Measurements from ENCODE around the gene INSRR. TPM values are rescaled to one million over a fixed set of nuclear protein-coding genes. Genes with fewer than 3 reads are reported as not detected.

INSRR gene
- total RNA-seq, 1 experiment from 2014 or later = 0.11 TPM

DNA sequence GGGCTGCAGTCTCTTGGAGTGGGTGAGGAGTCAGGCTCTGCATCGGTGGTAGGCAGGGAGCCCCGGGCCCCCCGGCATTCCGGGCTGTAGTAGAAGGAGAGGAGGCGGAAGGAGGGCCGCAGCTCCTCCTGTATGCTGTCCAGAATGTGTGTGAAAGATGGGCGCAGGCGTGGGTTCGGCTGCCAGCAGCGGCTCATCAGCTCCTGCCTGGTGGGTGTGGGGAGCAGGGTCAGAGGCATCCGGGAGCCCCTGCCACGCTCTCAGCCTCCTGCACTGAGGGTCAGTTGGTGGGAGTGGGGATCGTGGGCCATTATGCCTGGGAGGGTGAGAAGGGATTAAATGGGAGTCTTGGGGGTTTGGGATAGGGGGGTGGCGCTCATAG, 18.0 kb downstream of the INSRR start (continued):
- TF ChIP-seq NFYB (CRISPR knock-in tag; conservative IDR thresholded peaks at IDR 0.05; ENCODE audit: low read depth) = no peak
- TF ChIP-seq, protein P1, sequence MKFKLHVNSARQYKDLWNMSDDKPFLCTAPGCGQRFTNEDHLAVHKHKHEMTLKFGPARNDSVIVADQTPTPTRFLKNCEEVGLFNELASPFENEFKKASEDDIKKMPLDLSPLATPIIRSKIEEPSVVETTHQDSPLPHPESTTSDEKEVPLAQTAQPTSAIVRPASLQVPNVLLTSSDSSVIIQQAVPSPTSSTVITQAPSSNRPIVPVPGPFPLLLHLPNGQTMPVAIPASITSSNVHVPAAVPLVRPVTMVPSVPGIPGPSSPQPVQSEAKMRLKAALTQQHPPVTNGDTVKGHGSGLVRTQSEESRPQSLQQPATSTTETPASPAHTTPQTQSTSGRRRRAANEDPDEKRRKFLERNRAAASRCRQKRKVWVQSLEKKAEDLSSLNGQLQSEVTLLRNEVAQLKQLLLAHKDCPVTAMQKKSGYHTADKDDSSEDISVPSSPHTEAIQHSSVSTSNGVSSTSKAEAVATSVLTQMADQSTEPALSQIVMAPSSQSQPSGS (CRISPR knock-in tag; IDR thresholded peaks at IDR 0.05; ENCODE audit: borderline replicate concordance, low read depth) = no peak

DNA sequence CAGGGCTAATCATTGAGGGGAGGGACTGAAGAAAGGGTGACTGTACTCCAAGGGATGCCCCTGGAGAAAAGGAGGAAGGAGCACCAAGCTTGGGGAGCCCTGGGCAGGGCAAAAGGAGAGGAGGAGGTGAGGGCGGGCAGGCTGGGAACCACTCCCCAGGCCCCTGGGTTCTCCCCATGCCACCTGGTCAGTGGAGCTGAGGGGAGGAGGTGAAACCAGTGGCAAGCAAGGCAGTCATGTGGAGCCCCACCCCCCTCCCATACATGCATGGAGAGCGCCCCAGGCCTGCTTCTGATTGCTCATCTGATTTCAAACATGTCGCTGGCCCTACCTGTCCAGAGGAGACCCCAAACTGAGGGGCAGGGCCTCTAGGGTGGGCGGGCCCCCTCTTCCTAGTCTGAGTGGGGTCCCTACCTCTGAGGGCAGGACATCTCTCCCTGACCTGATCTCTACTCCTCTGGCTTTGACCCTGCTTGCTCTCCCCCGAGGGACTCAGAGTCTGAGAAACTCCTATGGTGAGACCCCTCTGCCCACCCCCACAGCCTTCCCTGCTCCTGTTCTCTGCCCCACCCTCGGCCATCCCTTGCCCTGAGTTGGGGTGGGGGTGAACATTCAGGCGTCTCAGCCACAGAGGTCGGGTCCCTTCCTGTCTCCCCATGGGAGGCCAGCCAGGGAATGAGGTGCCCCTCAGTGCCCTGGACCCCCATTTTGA, 18.6 kb downstream of the INSRR start:
- TF ChIP-seq FOXK1 (CRISPR knock-in tag; IDR thresholded peaks at IDR 0.05) (no peak), TEAD4 (CRISPR knock-in tag; IDR thresholded peaks at IDR 0.05) (no peak), GABPB1 (CRISPR knock-in tag; IDR thresholded peaks at IDR 0.05) (no peak)
- TF ChIP-seq, protein P2, sequence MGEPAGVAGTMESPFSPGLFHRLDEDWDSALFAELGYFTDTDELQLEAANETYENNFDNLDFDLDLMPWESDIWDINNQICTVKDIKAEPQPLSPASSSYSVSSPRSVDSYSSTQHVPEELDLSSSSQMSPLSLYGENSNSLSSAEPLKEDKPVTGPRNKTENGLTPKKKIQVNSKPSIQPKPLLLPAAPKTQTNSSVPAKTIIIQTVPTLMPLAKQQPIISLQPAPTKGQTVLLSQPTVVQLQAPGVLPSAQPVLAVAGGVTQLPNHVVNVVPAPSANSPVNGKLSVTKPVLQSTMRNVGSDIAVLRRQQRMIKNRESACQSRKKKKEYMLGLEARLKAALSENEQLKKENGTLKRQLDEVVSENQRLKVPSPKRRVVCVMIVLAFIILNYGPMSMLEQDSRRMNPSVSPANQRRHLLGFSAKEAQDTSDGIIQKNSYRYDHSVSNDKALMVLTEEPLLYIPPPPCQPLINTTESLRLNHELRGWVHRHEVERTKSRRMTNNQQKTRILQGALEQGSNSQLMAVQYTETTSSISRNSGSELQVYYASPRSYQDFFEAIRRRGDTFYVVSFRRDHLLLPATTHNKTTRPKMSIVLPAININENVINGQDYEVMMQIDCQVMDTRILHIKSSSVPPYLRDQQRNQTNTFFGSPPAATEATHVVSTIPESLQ (CRISPR knock-in tag; IDR thresholded peaks at IDR 0.05) = no peak
- TF ChIP-seq, protein P3, sequence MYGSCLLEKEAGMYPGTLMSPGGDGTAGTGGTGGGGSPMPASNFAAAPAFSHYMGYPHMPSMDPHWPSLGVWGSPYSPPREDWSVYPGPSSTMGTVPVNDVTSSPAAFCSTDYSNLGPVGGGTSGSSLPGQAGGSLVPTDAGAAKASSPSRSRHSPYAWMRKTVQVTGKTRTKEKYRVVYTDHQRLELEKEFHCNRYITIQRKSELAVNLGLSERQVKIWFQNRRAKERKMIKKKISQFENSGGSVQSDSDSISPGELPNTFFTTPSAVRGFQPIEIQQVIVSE (CRISPR knock-in tag; IDR thresholded peaks at IDR 0.05; ENCODE audit: borderline replicate concordance) = no peak
- TF ChIP-seq, protein P4, sequence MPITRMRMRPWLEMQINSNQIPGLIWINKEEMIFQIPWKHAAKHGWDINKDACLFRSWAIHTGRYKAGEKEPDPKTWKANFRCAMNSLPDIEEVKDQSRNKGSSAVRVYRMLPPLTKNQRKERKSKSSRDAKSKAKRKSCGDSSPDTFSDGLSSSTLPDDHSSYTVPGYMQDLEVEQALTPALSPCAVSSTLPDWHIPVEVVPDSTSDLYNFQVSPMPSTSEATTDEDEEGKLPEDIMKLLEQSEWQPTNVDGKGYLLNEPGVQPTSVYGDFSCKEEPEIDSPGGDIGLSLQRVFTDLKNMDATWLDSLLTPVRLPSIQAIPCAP (CRISPR knock-in tag; IDR thresholded peaks at IDR 0.05) = no peak
- CTCF ChIA-PET = interaction anchor here (0.8 to 6.6 kb wide), 14 partner anchors 8 to 199 kb away, joined by 3 to 177 read pairs (median 12); partner anchors contain the start of genes BCAN, INSRR, LRRC71 and NTRK1
- DNase-seq (ENCODE audit: low spot score) (no peak), ATAC-seq (no peak)
- Mint-ChIP-seq H3K4me1 (peaks cover 10% of the 10 kb centered on the region), H3K9me3 (no peaks in the 10 kb centered on the region), H3K4me3 (no peak overlapping the region), H3K36me3 (no peaks in the 10 kb centered on the region), H3K27ac (no peak overlapping the region), H3K27me3 (ENCODE audit: low read depth) (peaks cover 63% of the 10 kb centered on the region)
- POLR2A ChIA-PET = no interaction called here

DNA sequence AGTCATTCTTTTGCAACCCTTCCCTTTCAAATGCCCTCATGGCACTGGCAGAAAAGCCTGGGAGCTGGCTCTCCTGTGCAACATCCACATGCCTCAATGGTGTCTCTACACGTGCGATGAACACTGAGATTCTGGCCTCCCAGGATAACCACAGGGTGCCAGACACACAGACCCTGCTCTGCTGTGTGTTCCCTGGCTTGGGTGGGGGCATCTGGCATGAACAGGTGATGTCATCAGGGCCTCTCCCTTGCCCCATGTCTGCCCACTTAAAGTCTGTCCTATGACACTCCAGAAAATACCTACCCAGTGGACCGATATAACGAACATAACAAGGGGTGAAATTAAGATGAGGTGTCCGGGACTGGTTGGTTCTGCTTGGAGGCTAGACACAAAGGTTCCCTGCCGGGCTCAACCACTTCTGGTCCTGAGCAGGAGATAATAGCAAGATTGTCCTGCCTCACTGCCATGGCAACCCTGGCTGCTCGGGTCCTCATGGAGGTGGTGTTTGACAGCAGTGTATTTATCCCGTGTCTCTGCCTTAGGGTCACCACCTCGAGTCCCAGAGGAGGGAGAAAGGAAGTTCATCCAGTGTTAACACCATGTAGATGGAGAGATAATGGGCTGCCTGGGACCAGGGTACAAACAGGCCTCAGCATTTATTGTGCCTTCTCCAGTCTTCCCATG, 19.3 kb downstream of the INSRR start:
- peaks cover 7% of the 10 kb centered on the region for H3K4me1 Mint-ChIP-seq
- ATAC-seq (no peak), DNase-seq (ENCODE audit: low spot score) (no peak)
- POLR2A ChIA-PET = no interaction called here
- CTCF ChIA-PET = interaction anchor here (1.0 to 6.6 kb wide), 31 partner anchors 9 to 194 kb away, joined by 3 to 177 read pairs (median 6); partner anchors contain the start of genes CRABP2, HDGF, INSRR and LRRC71
- no peaks in the 10 kb centered on the region for H3K9me3 Mint-ChIP-seq
- H3K4me3 Mint-ChIP-seq = no peak overlapping the region
- peaks cover 61% of the 10 kb centered on the region for H3K27me3 Mint-ChIP-seq (ENCODE audit: low read depth)
- no peaks in the 10 kb centered on the region for H3K36me3 Mint-ChIP-seq
- H3K27ac Mint-ChIP-seq = no peak overlapping the region
- TF ChIP-seq FOXJ3 (CRISPR knock-in tag; IDR thresholded peaks at IDR 0.05; ENCODE audit: borderline replicate concordance) = no peak
- TF ChIP-seq, protein P5, sequence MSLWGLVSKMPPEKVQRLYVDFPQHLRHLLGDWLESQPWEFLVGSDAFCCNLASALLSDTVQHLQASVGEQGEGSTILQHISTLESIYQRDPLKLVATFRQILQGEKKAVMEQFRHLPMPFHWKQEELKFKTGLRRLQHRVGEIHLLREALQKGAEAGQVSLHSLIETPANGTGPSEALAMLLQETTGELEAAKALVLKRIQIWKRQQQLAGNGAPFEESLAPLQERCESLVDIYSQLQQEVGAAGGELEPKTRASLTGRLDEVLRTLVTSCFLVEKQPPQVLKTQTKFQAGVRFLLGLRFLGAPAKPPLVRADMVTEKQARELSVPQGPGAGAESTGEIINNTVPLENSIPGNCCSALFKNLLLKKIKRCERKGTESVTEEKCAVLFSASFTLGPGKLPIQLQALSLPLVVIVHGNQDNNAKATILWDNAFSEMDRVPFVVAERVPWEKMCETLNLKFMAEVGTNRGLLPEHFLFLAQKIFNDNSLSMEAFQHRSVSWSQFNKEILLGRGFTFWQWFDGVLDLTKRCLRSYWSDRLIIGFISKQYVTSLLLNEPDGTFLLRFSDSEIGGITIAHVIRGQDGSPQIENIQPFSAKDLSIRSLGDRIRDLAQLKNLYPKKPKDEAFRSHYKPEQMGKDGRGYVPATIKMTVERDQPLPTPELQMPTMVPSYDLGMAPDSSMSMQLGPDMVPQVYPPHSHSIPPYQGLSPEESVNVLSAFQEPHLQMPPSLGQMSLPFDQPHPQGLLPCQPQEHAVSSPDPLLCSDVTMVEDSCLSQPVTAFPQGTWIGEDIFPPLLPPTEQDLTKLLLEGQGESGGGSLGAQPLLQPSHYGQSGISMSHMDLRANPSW (CRISPR knock-in tag; conservative IDR thresholded peaks at IDR 0.05; ENCODE audit: low read depth) = no peak
- no peak for TF ChIP-seq GRHL2 (CRISPR knock-in tag; IDR thresholded peaks at IDR 0.05; ENCODE audit: insufficient replicate concordance, severe bottlenecking)
- no peak for TF ChIP-seq EMX1 (CRISPR knock-in tag; IDR thresholded peaks at IDR 0.05)
- TF ChIP-seq ZNF138 (CRISPR knock-in tag; conservative IDR thresholded peaks at IDR 0.05) = no peak
- no peak for TF ChIP-seq CBFB (CRISPR knock-in tag; IDR thresholded peaks at IDR 0.05; ENCODE audit: low read depth)
- TF ChIP-seq ZNF423 (CRISPR knock-in tag; IDR thresholded peaks at IDR 0.05) = no peak
- TF ChIP-seq, protein P3 (CRISPR knock-in tag; IDR thresholded peaks at IDR 0.05; ENCODE audit: borderline replicate concordance) = no peak
- TF ChIP-seq ZNF671 (CRISPR knock-in tag; IDR thresholded peaks at IDR 0.05) = no peak
- TF ChIP-seq SMAD3 (CRISPR knock-in tag; IDR thresholded peaks at IDR 0.05; ENCODE audit: borderline replicate concordance) = no peak
- TF ChIP-seq, protein P6, sequence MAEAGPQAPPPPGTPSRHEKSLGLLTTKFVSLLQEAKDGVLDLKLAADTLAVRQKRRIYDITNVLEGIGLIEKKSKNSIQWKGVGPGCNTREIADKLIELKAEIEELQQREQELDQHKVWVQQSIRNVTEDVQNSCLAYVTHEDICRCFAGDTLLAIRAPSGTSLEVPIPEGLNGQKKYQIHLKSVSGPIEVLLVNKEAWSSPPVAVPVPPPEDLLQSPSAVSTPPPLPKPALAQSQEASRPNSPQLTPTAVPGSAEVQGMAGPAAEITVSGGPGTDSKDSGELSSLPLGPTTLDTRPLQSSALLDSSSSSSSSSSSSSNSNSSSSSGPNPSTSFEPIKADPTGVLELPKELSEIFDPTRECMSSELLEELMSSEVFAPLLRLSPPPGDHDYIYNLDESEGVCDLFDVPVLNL (CRISPR knock-in tag; IDR thresholded peaks at IDR 0.05; ENCODE audit: borderline replicate concordance, low read depth) = no peak
- no peak for TF ChIP-seq NR2C2 (CRISPR knock-in tag; IDR thresholded peaks at IDR 0.05)
- no peak for TF ChIP-seq ZNF219 (CRISPR knock-in tag; IDR thresholded peaks at IDR 0.05; ENCODE audit: borderline replicate concordance)
